OCI-LY7 (cell line): Measurements from ENCODE around the gene TRIM38. TPM values are rescaled to one million over a fixed set of nuclear protein-coding genes. Genes with fewer than 3 reads are reported as not detected.

Experiments used
- BruUV-seq: library from RNA; stranded (reverse); fragments of 400-500 nt; replicated peaks from 2 replicates; lab custom pipeline; 2021; lab: Mats Ljungman, UMichigan
- CTCF ChIA-PET: fragments of 300-600 bp; sonication (Branson Sonifier 250); formaldehyde crosslinking; loops from one replicate; lab custom pipeline; 2022; ENCODE audit warnings: antibody characterized with exemption; ENCODE audit not compliant: unreplicated experiment; lab: Charles Lee
- POLR2A ChIA-PET: fragments of 300-600 bp; sonication (Branson Sonifier 250); formaldehyde crosslinking; loops from one replicate; lab custom pipeline; 2022; ENCODE audit warnings: antibody characterized with exemption; lab: Charles Lee
- DNase-seq: peaks from one replicate; pipeline ENCODE4 v3.0.0-alpha.2; 2015; ENCODE audit warnings: low spot score
- H2AFZ ChIP-seq: fragments of 200-600 bp; sonication (generic), shearing (Covaris generic); 2 replicates; pipeline ENCODE4 v1.6.1; 2014; ENCODE audit warnings: mild to moderate bottlenecking, antibody characterized with exemption, low read length, moderate library complexity
- H3K27ac ChIP-seq: fragments of 200-600 bp; sonication (generic); 2 replicates; pipeline ENCODE4 v1.5.1; 2014; ENCODE audit warnings: mixed run types, low read depth, mild to moderate bottlenecking, moderate library complexity, low read length, inconsistent platforms; ENCODE audit not compliant: poor library complexity, severe bottlenecking
- H3K36me3 ChIP-seq: fragments of 200-600 bp; sonication (generic); 2 replicates; pipeline ENCODE4 v1.6.1; 2014; ENCODE audit warnings: mild to moderate bottlenecking, antibody characterized with exemption, low read length, moderate library complexity, mixed read lengths; ENCODE audit not compliant: insufficient read depth
- H3K4me1 ChIP-seq: fragments of 200-600 bp; sonication (generic); 2 replicates; pipeline ENCODE4 v1.5.1; 2014; ENCODE audit warnings: mild to moderate bottlenecking, low read length; ENCODE audit not compliant: insufficient read depth, poor library complexity, severe bottlenecking
- H3K4me2 ChIP-seq: fragments of 200-600 bp; sonication (generic); 2 replicates; pipeline ENCODE4 v1.6.1; 2014; ENCODE audit warnings: mild to moderate bottlenecking, low read length
- H3K4me3 ChIP-seq: fragments of 200-600 bp; sonication (generic); 2 replicates; pipeline ENCODE4 v1.5.1; 2014; ENCODE audit warnings: mild to moderate bottlenecking, low read depth, low read length; ENCODE audit not compliant: poor library complexity, severe bottlenecking
- H3K79me2 ChIP-seq: fragments of 200-600 bp; sonication (generic); 2 replicates; pipeline ENCODE4 v1.6.1; 2016; ENCODE audit warnings: low read depth, mild to moderate bottlenecking, low read length, moderate library complexity, mixed read lengths; ENCODE audit not compliant: insufficient read depth
- H3K9me2 ChIP-seq: fragments of 200-600 bp; sonication (generic); 2 replicates; pipeline ENCODE4 v1.6.1; 2016; ENCODE audit warnings: mild to moderate bottlenecking, low read length, mixed read lengths; ENCODE audit not compliant: insufficient read depth
- H3K9me3 ChIP-seq: fragments of 200-600 bp; sonication (generic); 2 replicates; pipeline ENCODE4 v1.6.1; 2014; ENCODE audit warnings: mild to moderate bottlenecking, mixed run types, low read length, mixed read lengths
- H4K20me1 ChIP-seq: fragments of 200-600 bp; sonication (generic); 2 replicates; pipeline ENCODE4 v1.6.1; 2014; ENCODE audit warnings: mild to moderate bottlenecking, antibody characterized with exemption, low read length, moderate library complexity, mixed read lengths; ENCODE audit not compliant: insufficient read depth
- CTCF ChIP-seq: fragments of 200-600 bp; sonication (generic); conservative IDR thresholded peaks from 2 replicates; pipeline ENCODE4 v1.5.1; 2014; ENCODE audit warnings: mild to moderate bottlenecking, antibody characterized with exemption, low read length, moderate library complexity, mixed read lengths
- EZH2phosphoT487 ChIP-seq: fragments of 200-600 bp; sonication (generic); IDR thresholded peaks from 2 replicates; pipeline ENCODE4 v1.6.1; 2018; ENCODE audit warnings: low read depth, borderline replicate concordance, mild to moderate bottlenecking, mixed run types, antibody characterized with exemption, low read length, moderate library complexity, mixed read lengths
- intact Hi-C: fragments of 100-400 bp; cut with micrococcal nuclease; formaldehyde crosslinking; loops from one replicate; pipeline ENCODE4 v1.10.0; 2022; ENCODE audit not compliant: unreplicated experiment
- total RNA-seq, 2 experiments: library from RNA; depleted of rRNA in 1 of 2; stranded (reverse); fragments of >200 nt in 1 of 2; shearing (Covaris generic) in 1 of 2; gene quantifications; 2 replicates each; pipeline ENCODE4 v1.2.3, GENCODE V29; 2014 to 2022

TRIM38 gene
- total RNA-seq, 2 experiments from 2014 or later: 12.8 to 14.8 TPM

GRCh38 chr6:25931411-25931709 is 31.2 kb upstream of the TRIM38 start:
- H3K27ac ChIP-seq: no peak overlapping the region
- no peaks in the 10 kb centered on the region for H3K79me2 ChIP-seq
- H3K4me1 ChIP-seq: no peaks in the 10 kb centered on the region
- H3K9me2 ChIP-seq: no peaks in the 10 kb centered on the region
- BruUV-seq: no TSS peak
- no peak overlapping the region for H3K4me2 ChIP-seq
- H3K4me3 ChIP-seq: no peak overlapping the region
- H3K9me3 ChIP-seq: no peaks in the 10 kb centered on the region
- no peak for DNase-seq
- H2AFZ ChIP-seq: no peak overlapping the region
- H3K36me3 ChIP-seq: no peaks in the 10 kb centered on the region
- ChIA-PET CTCF (interaction anchor here (0.6 kb wide), 1 partner anchor 218 kb away, joined by 3 read pairs; no protein-coding TSS in a partner anchor), POLR2A (interaction anchor here (0.6 kb wide), 1 partner anchor 35 kb away, joined by 3 read pairs; no protein-coding TSS in a partner anchor)
- no peak for TF ChIP-seq EZH2phosphoT487
- no peak for TF ChIP-seq CTCF
- intact Hi-C loops: no loop called here
- H4K20me1 ChIP-seq: no peaks in the 10 kb centered on the region

- BruUV-seq: no TSS peak
- H4K20me1 ChIP-seq: no peaks in the 10 kb centered on the region
- H2AFZ ChIP-seq: no peak overlapping the region
- no peak overlapping the region for H3K4me2 ChIP-seq
- H3K4me3 ChIP-seq: no peak overlapping the region
- H3K4me1 ChIP-seq: no peaks in the 10 kb centered on the region
- H3K9me2 ChIP-seq: no peaks in the 10 kb centered on the region
- no peaks in the 10 kb centered on the region for H3K9me3 ChIP-seq
- no peak for TF ChIP-seq EZH2phosphoT487
- no peak for TF ChIP-seq CTCF
- intact Hi-C loops: no loop called here
- POLR2A ChIA-PET: no interaction called here
- no peak overlapping the region for H3K27ac ChIP-seq
- CTCF ChIA-PET: no interaction called here
- H3K36me3 ChIP-seq: no peaks in the 10 kb centered on the region
- DNase-seq: no peak
- no peaks in the 10 kb centered on the region for H3K79me2 ChIP-seq
Measured at GRCh38 chr6:25934156-25934555, 28.4 kb upstream of the TRIM38 start.

GRCh38 chr6:25934735-25935313 is 27.8 kb upstream of the TRIM38 start:
- CTCF ChIA-PET: no interaction called here

More at GRCh38 chr6:25934735-25935313, 27.8 kb upstream of the TRIM38 start:
- TF ChIP-seq CTCF (no peak), EZH2phosphoT487 (no peak)
- intact Hi-C loops: no loop called here
- Histone ChIP-seq H3K4me2 (no peak overlapping the region), H3K4me3 (no peak overlapping the region), H2AFZ (no peak overlapping the region), H3K4me1 (no peaks in the 10 kb centered on the region), H3K36me3 (no peaks in the 10 kb centered on the region), H3K9me3 (no peaks in the 10 kb centered on the region), H4K20me1 (no peaks in the 10 kb centered on the region), H3K27ac (no peak overlapping the region), H3K9me2 (no peaks in the 10 kb centered on the region), H3K79me2 (no peaks in the 10 kb centered on the region)
- POLR2A ChIA-PET: interaction anchor here (0.7 kb wide), 2 partner anchors 10 to 693 kb away, joined by 3 read pairs; no protein-coding TSS in a partner anchor
- BruUV-seq: no TSS peak
- no peak for DNase-seq
